ENCODE data around the gene POLR2E.
A peak's percentile ranks its signal among the peaks of the same experiment; 100 is the strongest.

Gene POLR2E

DNA sequence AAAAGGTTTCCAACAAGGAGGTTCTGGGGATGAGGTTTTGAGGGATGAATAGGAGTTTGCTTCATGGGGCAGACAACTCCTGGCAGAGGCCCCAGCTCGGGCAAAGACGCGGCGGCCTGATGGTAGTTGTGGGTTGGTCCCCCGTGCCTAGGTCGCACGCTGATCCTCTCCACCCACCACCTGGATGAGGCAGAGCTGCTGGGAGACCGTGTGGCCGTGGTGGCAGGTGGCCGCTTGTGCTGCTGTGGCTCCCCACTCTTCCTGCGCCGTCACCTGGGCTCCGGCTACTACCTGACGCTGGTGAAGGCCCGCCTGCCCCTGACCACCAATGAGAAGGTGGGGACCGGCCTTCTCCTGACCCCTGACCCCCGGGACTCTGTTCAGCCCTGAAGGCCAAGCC, 43.4 kb downstream of the POLR2E start:
- no peak for DNase-seq (ENCODE audit: low read depth in 2 of 2, low spot score in 1 of 2)

DNA sequence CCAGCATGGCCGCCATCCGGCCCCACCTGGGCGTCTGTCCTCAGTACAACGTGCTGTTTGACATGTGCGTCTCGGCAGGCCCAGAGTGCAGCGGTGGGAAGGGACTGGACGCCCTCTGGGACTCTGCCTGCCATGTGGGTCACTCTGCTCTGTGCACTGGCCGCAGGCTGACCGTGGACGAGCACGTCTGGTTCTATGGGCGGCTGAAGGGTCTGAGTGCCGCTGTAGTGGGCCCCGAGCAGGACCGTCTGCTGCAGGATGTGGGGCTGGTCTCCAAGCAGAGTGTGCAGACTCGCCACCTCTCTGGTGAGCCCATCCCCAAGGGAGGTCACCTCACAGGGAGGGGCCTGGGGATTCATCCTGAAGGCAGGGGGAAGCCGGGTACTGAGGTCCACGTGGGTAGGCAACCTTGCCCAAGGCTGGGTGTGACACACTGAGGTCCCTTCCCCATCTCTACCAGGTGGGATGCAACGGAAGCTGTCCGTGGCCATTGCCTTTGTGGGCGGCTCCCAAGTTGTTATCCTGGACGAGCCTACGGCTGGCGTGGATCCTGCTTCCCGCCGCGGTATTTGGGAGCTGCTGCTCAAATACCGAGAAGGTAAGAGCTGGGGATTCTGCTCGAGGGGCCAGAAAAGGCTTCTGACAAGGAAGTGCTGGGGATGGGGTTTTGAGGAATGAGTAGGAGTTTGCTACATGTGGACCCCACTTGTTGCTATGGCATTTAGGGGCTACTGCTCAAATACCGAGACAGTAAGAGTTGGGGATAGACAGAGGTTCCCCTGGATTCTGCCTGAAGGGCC, 44.0 kb downstream of the POLR2E start:
- DNase-seq (ENCODE audit: low read depth in 2 of 2, low spot score in 1 of 2), result no peak

DNA sequence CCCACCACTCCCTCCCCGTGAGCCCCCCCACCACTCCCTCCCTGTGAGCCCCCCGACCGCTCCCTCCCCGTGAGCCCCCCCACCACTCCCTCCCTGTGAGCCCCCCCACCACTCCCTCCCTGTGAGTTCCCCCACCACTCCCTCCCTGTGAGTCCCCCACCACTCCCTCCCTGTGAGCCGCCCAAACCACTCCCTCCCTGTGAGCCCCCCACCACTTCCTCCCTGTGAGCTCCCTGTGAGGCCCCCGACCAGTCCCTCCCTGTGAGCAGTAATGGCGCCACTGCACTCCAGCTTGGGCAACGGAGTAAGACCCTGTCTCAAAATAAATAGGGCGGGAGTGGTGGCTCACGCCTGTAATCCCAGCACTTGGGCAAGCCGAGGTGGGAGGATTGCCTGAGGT, 45.4 kb downstream of the POLR2E start:
- DNase-seq (ENCODE audit: low read depth in 2 of 2, low spot score in 1 of 2), result no peak

GRCh38 chr19:1049106-1049505, 46.1 kb downstream of the POLR2E start:
- no peak for DNase-seq (ENCODE audit: low read depth in 2 of 2, low spot score in 1 of 2)

DNA sequence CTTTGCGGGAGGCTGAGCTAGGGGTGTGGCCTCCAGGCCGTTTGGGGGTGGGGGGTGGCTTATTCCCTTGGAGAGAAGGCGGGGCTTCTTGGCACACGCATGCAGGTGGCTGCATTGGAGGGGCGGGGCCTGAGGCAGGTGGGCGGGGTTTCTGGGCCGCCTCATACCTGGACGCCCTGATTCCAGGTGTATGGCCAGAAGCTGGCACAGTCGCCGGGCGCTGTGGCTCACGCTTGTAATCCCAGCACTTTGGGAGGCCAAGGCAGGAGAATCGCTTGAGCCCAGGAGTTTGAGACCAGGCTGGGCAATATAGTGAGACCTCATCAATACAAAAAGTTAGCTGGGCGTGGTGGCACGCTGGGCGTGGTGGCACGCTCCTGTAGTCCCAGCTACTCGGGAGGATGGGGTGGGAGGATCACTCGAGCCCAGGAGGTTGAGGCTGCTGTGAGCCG, 47.5 kb downstream of the POLR2E start:
- DNase-seq (ENCODE audit: low read depth in 2 of 2, low spot score in 1 of 2), result no peak

GRCh38 chr19:1046836-1047695, 48.1 kb downstream of the POLR2E start:
- DNase-seq (ENCODE audit: low read depth in 2 of 2, low spot score in 1 of 2), result no peak

DNA sequence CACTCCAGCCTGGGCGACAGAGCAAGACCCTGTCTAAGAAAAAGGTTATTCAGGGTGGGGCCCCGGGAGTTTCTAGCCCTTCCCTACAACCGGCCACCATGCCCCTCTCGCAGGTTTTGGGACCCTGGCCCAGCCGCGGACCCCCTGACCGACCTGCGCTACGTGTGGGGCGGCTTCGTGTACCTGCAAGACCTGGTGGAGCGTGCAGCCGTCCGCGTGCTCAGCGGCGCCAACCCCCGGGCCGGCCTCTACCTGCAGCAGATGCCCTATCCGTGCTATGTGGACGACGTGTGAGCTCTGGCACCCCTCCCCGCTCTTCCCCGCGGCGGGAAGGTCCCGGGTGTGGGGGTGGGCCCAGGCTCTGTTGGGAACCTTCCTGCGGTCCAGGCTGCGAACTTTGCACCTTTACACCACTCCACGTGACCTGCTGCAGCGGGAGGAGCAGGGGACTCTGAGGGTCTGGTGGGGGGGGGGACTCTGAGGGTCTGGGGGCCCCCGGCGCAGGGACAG, 49.0 kb downstream of the POLR2E start:
- no peak for DNase-seq (ENCODE audit: low read depth in 2 of 2, low spot score in 1 of 2)

DNA sequence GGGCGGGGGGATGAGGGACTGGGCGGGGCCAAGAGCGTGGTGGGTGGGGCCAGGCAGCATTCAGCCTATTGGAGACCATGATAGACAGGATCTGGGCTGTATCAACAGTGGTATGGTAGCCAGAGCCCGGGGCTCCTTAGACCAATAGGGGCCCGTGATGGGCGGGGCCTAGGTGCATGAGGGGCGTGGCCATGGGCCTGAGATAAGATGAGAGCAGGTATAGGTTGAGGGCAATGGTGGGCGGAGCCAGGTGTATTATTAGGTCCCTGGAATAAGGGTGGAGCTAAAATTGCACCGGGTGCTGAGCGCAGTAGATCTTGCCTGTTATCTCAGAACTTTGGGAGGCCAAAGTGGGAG, 50.0 kb downstream of the POLR2E start:
- no peak for DNase-seq (ENCODE audit: low read depth in 2 of 2, low spot score in 1 of 2)

GRCh38 chr19:1042689-1043511, 52.3 kb downstream of the POLR2E start:
- DNase-seq (ENCODE audit: low read depth in 2 of 2, low spot score in 1 of 2), result no peak

DNA sequence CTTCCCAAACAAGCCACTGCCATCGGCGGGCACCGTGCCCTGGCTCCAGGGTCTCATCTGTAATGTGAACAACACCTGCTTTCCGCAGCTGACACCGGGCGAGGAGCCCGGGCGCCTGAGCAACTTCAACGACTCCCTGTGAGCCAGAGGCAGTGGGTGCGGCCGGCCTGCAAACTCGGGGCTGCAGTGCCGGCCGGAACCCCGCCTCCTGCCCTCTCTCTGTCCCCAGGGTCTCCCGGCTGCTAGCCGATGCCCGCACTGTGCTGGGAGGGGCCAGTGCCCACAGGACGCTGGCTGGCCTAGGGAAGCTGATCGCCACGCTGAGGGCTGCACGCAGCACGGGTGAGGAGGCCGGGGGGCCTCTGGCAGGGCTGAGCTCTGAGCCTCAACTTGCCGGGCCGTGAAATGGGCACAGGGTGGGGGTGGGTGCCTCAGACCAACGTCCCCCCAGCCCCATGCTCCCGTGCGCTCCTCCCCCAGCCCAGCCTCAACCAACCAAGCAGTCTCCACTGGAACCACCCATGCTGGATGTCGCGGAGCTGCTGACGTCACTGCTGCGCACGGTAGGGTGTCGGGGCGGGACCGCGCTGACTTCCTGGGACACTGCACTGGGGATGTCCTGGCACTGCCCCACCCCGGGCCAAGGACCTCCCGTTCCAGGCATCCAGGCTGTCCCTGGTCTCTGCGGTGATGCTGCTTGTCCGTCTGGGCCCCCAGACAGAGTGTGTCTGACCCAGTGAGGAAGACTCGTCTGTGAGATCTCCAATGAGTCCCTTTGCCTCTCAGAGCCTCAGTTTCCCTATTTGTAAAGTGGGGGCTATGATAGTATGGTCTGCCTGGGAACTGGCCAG, 53.1 kb downstream of the POLR2E start:
- DNase-seq (ENCODE audit: low read depth in 2 of 2, low spot score in 1 of 2), result no peak

DNA sequence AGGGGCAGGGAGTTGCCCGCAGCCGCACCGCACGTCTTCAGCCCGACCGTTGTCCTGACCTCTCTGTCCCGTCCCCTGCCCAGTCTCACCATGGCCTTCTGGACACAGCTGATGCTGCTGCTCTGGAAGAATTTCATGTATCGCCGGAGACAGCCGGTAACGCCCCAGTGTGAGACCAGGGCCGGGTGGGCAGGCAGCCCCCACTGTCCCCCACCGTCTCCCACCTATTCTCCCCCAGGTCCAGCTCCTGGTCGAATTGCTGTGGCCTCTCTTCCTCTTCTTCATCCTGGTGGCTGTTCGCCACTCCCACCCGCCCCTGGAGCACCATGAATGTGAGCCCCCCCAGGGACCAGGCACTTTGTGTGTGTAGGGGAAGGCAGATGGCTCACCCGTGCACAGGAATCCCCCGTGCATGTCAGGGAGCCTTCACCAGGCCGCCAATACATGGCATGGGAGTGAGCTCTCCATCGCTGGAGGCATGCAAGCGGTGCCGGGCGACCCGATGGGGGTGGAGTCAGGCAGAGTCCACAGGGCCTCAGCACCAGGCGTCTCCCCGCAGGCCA, 53.8 kb downstream of the POLR2E start:
- no peak for DNase-seq (ENCODE audit: low read depth in 2 of 2, low spot score in 1 of 2)

DNA sequence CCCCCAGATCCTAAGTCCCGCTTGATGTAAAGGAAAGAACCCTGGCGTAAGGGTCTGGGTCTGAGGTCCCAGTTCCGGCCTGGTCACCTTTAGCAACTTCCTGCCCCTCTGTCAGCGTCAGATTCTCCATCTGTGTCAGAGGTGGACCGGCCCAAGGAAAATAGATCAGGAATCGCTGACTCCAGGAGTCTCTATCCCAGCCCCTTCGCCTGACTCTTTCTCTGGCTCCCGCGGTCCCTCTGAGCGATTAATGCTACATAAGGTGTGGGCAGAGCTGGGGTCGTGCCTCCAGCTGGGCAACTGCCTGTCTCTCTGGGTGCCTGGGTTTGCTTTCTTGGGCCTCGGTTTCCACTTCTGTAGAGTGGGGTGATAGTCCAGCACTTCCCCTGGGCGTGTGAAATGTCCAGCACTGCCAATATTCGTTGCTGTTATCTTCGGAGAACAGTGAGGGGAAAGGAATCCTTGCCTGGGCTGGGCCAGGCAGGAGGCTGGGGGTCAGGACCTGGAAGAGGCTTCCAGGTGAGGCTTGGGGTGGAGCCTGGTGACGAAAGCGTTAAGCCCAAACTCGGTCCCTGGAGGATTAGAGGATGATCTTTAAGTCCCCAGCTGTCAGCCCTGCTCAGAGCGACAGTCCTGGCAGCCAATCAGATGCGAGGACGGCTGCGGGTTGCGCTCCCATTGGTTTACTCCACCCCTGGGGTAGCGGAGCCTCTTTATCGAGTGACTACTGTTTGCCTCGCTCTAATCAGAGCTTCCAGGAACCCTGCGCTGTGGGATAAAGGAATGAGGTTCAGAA, 54.5 kb downstream of the POLR2E start:
- peak; percentile 78 to 81 for DNase-seq (ENCODE audit: low read depth in 2 of 2, low spot score in 1 of 2)

GRCh38 chr19:1039646-1040475, 55.3 kb downstream of the POLR2E start, which contains the start of gene ABCA7:
Gene ABCA7, plus strand, starts transcription at chr19:1040107. Its CDS starts 1,255 bp downstream, at chr19:1041362.
- peak; percentile 96 to 98 for DNase-seq (ENCODE audit: low read depth in 2 of 2, low spot score in 1 of 2)

DNA sequence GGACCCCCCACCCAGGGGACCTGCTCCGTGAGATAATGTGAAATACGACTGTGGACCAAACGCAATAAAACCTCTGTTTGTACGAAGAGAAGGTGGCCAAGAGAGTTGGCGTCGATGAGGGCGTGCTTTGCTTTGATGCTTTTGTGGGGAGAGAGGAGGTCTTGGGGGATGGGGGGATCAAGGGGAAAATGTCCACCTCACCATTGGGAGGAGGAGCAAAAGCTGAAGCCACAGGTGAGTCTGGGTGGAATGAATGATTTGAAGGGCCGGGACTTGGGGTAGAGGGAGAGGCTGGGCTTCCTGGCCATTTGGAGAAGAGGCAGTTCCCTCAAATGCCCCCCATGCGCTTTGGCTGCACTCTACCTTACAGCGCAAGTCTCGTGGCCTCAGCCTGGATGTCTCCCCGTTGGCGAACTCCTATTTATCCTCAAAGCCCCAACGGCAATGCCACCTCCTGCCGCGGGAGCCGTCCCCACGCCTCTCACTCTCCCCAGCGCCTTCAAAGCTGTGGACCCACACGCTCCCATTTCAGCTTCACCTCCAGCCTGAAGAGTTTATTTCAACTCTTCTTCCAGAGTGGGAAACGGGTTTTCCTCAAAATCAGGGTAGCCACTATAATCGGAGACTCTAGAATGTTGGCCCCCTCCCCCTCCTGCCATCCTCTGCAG, 56.1 kb downstream of the POLR2E start:
- no peak for DNase-seq (ENCODE audit: low read depth in 2 of 2, low spot score in 1 of 2)

DNA sequence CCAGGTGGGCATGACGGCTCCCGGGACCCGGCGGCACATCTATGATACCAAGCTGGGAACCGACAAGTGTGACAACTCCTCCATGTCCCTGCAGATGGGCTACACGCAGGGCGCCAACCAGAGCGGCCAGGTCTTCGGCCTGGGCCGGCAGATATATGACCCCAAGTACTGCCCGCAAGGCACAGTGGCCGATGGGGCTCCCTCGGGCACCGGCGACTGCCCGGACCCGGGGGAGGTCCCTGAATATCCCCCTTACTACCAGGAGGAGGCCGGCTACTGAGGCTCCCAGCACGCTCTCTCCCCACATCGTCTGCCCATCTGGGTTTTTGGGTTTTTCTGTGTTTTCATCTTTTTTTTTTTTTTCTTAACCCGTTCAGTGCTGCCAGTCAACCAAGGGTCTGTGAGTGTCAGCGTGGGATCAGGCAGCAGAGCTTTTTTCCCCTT, 57.5 kb downstream of the POLR2E start:
- no peak for DNase-seq (ENCODE audit: low read depth in 2 of 2, low spot score in 1 of 2)

All from stimulated activated CD8-positive, alpha-beta memory T cell treated with anti-CD3 and anti-CD28 coated beads, Interleukin-4, amount 100 ng/mL, for 1 hour (primary cell).